NCI-H446 treated with DMSO at 0.1 percent for 48 hours (cell line): Measurements from ENCODE around the gene ARID1A.
A peak's percentile ranks its signal among the peaks of the same experiment; 100 is the strongest.
"Not testable (repeated sequence)": the region's sequence is repeated elsewhere in the genome, so short reads cannot be mapped to it uniquely, and the experiment has no call there.

Experiments
- DNase-seq: peaks from one replicate; lab custom pipeline; 2025; lab: John Stamatoyannopoulos, UW

The ARID1A gene

DNA sequence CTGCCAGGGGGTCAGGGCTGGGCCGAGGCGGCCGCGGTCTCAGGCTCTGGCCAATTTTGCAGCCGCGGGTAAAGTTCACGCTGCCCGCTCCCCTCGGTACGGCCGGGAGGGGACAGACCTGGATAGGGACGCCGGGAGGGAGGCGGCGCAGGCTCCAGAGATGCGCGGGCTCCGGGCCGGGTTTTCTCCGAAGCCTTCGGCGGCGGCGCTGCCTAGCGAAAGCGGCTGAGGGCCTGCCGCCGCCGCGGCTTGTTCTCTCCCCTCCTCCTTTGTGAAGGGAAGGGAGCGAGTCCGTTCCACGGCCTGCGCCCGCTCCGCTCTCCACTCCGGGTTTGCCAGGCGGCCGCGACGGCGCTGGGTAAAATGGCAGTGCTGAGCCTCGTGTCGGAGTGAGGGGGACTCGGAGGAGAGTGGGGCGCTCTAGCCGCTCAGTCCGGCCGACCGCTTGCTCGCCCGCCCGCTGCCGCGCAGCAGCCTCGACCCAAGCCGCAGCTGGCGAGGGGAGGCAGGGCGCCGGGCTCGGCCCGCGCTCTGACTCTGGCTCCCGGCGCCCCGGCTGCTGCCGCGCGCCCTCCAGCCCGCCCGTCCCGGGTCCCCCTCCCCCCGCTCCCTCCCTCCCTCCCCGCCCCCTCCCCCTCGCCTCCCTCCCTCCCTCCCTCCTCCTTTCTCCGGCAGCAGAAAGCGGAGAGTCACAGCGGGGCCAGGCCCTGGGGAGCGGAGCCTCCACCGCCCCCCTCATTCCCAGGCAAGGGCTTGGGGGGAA is at the start of gene ARID1A:
TSS of gene ARID1A (plus strand) at position 660 of the 763 bp plus-strand sequence. CDS start 389 bp downstream, outside the sequence.
- DNase-seq = peak; percentile 95

DNA sequence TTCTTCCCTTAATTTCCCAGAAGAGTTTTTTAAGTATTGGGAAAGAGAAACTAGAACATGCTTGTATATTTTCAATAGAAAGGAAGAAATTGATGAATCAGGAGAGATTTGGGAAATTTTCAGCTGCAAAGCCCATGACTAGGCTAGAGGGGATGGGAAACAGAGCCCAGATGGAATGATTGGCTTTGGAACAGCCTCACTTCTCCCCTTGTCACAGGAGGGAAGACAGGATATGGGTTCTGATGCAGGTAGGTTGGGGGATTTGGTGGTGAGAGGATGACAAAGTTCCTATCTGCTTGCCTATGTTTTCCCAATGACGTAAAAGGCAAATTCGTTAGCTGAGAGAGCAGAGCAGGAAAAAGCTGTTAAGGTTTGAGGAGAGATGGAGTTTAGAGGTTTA is 31.0 kb upstream of the ARID1A start:
- no peak for DNase-seq

DNA sequence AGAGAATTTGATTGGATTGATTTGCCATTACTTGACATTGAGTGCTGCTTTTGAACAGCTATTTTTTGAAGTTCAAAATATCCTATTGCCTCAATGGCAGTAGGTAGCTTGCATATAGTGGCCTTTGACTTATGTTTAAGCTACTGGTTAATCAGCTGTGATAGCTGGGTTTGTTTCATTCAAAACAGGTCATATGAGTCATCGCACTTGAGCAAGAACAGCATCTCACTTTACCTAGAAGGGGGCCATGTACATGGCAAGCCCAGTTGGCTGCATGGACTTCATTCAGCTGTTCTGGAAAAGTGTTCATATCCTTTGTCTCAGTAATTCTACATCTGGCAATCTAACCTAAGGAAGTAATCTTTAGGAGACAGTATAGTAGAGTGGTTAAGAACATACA is 29.0 kb upstream of the ARID1A start:
- no peak for DNase-seq

DNA sequence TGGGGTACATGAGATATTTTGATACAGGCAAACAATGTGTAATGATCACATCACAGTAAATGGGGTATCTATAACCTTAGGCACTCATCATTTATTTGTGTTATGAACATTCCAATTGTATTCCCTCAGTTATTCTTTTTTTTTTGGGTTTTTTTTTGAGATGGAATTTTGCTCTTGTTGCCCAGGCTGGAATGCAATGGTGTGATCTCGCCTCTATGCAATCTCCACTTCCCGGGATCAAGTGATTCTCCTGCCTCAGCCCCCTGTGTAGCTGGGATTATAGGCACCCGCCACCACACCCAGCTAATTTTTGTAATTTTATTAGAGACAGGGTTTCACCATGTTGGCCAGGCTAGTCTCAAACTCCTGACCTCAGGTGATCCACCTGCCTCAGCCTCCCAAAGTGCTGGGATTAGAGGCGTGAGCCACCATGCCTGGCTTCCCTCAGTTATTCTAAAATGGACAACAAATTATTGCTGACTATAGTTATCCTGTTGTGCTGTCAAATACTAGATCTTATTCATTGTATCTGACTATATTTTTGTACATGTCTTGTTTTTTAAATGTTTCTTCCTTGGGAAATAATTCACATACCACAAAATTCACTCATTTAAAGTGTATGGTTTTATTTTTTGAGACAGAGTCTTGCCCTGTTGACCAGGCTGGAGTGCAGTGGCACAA is 27.6 kb upstream of the ARID1A start:
- not testable (repeated sequence) for DNase-seq

DNA sequence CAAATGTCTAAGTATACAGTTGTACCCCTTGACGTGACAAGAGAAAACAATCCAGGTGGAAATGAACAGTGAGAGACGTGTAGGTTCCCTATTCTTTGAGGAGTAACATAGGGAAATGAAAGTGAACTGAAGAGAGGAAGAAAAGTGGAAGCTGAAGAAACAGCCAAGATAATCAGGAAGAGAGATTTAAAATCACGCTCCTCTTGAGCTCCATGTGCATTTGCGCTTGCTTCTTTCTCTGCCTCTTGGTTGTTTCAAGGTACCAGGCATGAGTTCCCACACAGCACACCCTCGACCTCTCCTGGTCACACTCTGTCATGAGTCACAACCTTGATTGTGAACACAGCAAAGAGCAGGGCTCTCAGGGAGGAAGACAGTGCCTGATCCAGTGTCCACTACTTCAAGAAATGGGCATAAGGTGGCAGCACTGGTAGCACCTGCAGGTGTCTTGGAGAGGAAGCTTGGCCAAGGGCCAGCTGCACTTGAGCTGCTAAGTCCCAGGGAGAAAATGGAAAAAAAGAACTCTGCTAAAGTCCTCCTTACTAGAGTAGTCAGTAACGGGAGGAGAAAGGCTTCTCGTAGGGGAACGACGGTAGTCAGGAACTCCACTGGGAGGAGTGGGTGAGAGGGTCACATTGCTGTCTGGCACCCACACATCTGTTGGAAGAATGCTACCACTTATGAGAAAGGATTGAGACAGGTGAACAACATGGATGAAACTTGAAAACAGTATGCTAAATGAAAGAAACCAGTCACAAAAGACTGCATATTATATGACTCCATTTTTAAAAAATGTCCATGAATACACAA is 18.3 kb upstream of the ARID1A start:
- DNase-seq = peak; percentile 35

DNA sequence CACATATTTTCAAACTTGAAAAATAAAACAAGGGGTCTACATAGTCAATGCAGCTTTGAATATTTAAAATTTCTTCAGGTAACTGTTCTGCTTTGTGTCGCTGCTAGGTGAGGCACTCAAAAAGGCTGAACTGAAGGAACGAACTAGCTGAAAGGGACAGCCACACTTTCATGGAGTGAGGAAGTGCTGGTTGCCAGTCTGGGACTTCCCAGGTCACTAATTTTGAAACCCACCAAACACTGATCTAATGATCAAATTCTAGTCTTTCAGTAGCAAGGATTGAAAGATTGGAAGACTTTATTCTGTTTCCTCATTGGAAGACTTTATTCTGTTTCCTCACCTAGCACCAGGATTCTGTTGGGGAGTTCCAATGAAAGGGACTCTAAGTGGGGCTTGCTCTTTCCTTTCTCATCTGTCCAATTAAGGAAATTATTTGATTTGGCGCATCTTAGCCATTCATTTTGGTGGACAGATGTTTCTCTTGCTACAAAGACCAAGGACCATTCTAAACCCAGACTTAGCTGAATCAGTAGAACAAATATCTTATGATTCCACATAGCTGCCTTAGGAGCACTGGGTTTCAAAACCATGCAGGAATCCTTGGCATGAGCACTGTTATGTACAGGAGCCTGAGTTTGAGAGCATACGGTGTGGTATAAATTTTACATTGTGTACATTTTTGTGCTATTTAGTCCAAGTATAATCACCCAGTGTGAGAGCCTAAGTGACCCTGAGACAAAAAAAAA is 10.9 kb upstream of the ARID1A start:
- DNase-seq = no peak

DNA sequence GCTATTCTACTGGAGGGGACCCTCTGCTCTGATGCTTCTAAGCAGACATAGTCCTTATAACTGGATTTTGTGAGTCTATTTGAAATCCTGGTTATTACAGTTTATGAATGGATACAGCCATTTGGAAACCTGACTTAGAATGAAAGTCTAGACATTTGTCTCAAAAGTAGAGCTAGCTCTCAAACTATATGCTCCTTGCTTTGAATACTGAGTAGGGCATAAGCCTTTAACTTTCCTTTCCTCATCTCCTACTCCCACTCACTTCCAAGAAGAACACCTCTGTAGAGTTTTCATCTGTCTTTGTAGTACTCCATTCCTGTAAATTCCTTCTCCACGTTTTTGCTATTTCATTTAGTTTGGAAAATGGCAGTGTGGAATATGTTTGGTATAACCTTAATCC is 9.0 kb upstream of the ARID1A start:
- DNase-seq = no peak

DNA sequence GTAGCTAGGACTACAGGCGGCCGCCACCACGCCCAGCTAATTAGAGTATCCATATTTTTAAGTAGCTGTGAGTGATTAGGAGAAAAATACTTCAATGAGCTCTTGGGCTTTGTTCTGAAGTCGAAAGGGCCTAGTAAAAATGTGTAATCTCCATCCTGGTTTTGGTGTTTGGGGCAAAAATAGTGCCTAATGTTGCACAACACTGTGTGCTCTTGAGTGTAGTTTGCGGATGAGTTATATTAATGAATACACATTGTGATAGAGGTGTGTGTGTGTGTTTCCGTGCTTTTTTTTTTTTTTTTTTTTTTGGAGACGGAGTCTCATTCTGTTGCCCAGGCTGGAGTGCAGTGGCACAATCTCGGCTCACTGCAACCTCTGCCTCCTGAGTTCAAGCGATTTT is 6.3 kb upstream of the ARID1A start:
- DNase-seq = no peak

DNA sequence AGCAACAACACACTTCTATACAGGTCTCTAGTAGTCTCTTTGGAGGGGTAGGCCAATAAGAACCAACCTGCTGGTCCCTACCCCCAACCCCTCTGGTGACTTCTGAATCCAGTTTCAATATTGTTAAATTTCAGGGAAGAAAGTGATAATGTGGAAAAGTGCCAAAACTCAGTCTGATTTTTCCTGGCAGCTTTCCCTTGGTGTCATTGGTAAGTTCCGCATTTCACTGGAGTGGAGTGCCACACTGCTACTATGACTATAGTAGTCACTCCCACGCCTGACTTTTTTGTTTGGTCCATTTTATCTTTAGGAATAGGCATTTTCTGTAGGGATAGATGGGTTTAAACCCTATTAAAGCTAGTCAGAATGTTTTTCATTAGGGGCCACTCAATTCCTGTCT is 5.7 kb upstream of the ARID1A start:
- no peak for DNase-seq

DNA sequence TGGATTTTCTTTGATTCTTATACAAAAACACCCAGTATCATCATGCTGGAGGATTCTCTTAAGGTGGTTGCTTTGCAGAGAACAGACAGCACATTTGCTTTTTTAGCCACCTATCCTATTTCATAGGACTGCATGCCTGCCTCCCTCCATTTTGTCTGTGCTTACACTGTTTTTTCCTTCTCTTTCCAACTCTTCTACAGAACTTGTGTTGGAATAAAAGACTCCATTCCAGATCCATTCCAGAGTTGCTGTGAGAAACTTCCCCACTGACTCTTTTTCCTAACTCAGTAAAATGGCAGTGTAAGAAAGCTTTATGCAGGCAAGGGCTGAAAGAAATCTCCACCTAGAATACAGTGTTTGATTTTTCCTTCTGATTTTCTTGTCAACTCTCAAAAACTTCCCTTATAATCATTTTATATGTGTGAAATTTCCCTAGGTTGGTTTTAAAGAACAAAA is 5.2 kb upstream of the ARID1A start:
- DNase-seq = no peak

DNA sequence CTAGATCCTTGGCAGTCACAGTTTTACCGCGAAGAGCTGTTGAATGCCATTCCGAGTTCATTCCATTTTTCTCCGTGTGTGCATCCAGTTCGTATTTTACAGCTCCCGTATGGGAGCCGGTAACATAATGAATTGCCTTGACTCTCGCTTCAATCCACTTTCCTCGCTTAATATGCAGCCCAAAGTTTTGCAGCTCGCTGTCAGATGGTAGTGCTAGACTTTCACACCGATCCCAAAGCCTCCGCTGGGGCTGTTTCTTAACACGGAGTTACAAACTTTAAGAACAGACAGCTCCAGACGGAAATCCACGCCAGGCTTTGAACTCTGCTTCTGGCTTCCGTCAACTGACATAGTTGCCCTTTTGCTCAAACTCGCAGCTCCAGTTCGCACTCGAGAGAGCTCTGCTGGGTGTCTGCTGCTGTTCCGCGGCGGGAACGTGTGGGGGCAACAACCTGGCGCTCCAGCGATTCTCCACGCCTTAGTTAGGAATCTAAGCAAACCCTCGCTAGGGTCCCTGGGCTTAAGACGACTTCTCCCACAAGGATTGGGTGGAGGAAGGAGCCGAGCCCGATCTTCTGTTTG is 3.5 kb upstream of the ARID1A start:
- DNase-seq = peak; percentile 94

DNA sequence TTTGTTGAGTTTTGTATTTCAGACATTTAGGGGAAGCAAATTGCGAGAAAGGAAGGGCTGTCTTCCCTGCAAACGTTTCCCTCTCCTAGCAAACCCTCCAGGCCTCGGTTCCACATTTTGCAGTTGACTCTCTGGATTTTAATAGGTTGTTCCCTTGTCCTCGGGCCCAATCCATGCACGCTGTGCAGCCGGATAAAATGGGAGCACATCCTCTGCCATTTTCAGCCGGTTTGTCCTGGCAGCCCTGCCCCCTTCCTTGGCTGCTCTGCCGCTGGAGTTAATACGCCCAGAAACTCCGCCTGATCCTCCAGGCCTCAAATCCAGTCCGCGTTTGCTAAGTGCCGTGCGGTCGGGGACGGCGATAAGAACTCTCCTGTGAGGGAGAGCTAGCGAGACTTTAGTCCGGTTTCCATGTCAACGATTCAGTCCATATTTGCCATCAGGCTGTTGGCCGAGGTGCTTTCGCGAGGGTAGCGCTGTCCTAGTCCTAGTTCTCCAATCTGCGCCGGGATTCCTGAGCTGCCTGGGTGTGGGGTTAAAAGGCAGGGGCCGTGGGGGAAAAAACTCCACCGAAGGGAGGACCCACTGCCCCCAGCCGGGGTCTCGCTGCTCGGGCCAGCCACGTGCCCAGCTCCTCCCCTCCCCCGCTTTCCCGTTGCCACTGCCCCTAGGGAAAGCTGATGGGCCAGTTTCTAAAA is 2.9 kb upstream of the ARID1A start:
- peak; percentile 99 for DNase-seq

DNA sequence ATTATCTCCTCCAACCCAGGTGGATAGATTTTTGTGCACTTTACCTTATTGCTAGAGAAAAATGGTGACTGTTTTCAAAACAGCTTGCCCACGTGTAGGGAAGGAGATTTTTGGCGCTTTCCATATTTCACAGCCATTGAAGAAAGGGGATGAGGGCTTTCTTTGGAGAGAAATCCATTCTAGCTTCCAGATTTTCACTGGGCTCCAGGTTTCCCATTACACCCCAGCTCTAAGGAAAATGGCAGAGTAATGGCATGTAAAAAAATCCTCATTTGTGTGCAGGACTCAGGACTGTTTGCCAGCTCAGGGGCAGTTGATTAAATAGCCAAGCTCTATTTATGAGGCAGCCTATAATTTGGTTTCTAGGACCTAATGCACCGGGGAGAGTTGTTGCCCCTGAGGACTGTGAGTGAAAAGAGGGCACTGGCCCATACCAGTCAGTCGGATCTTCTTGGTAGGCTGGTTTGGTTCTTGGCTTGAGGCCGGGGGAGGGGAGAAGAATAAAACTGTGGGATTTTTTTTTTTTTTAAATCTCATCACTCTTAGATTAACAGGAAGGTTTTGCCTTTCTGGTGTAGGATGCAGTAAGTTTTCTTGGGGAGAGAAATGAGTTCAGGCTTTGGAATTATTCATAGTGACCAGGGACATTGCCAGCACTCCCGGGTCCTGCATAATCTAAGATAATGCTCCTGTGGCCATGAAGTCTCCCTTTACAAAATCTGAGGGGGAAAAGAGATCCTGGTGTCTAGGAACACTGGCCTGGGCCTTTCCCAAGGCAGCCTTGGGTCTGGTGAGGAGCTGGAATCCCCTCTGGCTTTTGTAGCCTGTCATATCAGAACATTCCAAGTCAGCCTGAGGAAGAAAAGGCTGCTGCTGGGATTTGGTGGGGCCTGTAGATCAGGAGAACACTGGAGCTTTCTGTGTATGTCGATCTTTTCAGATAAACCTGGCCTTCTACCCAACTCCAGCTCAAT is 1.9 kb upstream of the ARID1A start:
- no peak for DNase-seq

DNA sequence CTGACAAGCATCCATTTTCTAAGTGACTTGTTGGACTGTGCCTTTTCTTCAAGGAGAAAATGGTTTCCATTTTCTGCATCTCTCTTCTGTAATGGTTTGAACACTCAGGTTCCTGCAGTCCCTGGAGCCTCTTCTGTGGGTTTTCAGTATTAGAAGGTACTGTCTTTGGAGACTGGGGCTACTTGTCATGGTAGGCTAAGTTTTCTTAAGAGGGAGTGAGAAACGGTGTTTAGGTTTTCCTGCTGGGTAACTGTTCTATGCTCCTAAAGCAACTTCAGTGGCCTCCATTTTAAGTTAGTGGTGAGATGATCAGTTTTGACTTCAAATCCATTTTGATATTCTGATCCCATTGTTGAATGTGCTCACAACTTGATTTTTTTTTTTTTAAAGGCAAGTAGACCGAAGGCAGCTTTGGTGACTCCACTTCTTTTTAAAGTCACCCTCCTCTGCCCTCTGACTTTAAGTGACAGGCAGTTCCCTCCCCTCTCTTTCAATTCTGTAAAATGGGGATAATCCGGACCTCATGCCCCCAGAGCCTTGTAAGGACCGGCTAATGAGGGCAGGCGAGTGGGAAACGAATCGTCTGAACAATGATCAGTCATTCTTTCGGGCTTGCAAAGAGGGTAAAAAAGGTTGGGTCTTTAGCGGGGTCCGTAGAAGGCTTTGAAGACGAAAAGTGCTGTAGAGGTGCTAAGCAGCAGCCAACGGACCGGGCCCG is 1.0 kb upstream of the ARID1A start:
- DNase-seq = no peak

DNA sequence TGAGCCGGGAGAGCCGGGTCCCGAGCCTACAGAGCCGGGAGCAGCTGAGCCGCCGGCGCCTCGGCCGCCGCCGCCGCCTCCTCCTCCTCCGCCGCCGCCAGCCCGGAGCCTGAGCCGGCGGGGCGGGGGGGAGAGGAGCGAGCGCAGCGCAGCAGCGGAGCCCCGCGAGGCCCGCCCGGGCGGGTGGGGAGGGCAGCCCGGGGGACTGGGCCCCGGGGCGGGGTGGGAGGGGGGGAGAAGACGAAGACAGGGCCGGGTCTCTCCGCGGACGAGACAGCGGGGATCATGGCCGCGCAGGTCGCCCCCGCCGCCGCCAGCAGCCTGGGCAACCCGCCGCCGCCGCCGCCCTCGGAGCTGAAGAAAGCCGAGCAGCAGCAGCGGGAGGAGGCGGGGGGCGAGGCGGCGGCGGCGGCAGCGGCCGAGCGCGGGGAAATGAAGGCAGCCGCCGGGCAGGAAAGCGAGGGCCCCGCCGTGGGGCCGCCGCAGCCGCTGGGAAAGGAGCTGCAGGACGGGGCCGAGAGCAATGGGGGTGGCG is 371 bp downstream of the ARID1A start:
- DNase-seq = no peak

DNA sequence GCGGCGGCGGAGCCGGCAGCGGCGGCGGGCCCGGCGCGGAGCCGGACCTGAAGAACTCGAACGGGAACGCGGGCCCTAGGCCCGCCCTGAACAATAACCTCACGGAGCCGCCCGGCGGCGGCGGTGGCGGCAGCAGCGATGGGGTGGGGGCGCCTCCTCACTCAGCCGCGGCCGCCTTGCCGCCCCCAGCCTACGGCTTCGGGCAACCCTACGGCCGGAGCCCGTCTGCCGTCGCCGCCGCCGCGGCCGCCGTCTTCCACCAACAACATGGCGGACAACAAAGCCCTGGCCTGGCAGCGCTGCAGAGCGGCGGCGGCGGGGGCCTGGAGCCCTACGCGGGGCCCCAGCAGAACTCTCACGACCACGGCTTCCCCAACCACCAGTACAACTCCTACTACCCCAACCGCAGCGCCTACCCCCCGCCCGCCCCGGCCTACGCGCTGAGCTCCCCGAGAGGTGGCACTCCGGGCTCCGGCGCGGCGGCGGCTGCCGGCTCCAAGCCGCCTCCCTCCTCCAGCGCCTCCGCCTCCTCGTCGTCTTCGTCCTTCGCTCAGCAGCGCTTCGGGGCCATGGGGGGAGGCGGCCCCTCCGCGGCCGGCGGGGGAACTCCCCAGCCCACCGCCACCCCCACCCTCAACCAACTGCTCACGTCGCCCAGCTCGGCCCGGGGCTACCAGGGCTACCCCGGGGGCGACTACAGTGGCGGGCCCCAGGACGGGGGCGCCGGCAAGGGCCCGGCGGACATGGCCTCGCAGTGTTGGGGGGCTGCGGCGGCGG is 1.0 kb downstream of the ARID1A start:
- DNase-seq = no peak

DNA sequence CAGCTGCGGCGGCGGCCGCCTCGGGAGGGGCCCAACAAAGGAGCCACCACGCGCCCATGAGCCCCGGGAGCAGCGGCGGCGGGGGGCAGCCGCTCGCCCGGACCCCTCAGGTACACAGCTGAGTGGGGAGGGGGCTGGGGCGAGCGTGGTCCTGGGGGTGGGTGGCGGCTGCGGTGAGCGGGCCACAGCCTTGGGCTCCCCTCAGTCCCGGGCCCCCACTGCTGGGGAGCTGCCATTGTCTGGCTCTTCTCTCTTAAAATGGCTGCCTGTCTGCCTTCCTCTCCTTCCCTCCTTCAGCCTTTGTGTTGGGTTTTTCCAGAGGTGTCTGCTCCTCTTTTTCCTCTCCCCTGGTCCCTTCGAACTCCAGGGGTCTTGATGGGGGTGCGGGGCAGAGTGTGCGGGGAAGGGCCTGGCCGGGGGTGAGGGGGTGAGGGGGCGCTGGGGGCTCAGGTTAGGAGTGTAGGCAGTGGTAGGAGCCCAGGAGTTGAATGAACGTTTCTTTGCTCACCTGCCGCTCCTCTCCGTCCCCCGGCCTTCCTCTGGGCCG is 1.7 kb downstream of the ARID1A start:
- no peak for DNase-seq
